ENCODE measurements around the gene CD28. TPM values are rescaled to one million over a fixed set of nuclear protein-coding genes. Genes with fewer than 3 reads are reported as not detected.

CD28 gene
- total and polyA plus RNA-seq, 2 experiments from 2014 or later: not detected

DNA sequence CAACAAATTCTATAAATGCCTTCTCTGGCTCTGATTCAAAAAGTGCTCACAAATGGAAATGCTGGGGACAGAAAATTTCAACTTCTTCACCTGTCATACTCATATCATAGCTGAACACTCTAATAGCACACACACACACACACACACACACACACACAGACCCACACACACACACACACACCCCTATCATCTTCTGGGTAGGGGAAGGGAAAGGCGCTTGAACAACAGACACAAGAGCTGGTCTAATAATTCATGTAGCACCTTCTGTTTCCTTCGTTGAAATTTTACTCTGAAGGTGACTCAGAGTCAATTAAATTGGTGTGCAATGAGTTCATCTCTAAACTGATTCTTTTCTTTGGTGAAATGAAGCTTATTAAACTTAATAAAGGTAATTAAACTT lies 32.9 kb downstream of the CD28 start:
- Histone ChIP-seq H3K27me3 (no peaks in the 10 kb centered on the region), H3K4me3 (no peak overlapping the region), H3K4me1 (ENCODE audit: low read depth) (peaks cover 7% of the 10 kb centered on the region), H3K27ac (no peak overlapping the region), H3K36me3 (no peaks in the 10 kb centered on the region), H3K9me3 (ENCODE audit: low read depth) (no peaks in the 10 kb centered on the region)
- no peak for DNase-seq (ENCODE audit: low read depth in 1 of 2, low spot score in 1 of 2)
- no peak for TF ChIP-seq CTCF (IDR thresholded peaks at IDR 0.05; ENCODE audit: low read depth, low read length)

DNA sequence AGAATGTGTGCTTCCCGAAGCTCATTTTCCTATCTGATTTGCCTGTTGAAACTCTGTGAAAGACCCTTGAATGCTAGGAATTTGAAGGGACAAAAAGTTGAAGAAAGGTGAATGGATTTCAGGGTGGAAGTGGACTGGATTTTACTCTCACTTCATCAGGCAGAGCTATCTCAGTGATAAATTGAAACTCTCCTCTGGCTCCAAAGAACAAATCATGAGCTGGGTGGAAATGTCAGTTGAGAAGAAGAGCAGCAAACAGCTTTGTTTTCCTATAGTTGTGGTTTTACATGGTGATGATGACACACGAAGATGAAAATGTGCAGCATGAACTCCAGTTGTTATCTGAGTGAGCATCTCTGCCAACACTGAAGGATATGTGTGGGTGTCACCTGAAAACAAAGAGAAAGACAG lies 34.4 kb downstream of the CD28 start:
- H3K4me3 ChIP-seq: no peak overlapping the region
- H3K4me1 ChIP-seq (ENCODE audit: low read depth): peaks cover 7% of the 10 kb centered on the region
- no peak for DNase-seq (ENCODE audit: low read depth in 1 of 2, low spot score in 1 of 2)
- peak overlapping the region; percentile 12 for H3K27ac ChIP-seq
- no peaks in the 10 kb centered on the region for H3K27me3 ChIP-seq
- TF ChIP-seq CTCF (IDR thresholded peaks at IDR 0.05; ENCODE audit: low read depth, low read length): no peak
- no peaks in the 10 kb centered on the region for H3K36me3 ChIP-seq
- H3K9me3 ChIP-seq (ENCODE audit: low read depth): no peaks in the 10 kb centered on the region

DNA sequence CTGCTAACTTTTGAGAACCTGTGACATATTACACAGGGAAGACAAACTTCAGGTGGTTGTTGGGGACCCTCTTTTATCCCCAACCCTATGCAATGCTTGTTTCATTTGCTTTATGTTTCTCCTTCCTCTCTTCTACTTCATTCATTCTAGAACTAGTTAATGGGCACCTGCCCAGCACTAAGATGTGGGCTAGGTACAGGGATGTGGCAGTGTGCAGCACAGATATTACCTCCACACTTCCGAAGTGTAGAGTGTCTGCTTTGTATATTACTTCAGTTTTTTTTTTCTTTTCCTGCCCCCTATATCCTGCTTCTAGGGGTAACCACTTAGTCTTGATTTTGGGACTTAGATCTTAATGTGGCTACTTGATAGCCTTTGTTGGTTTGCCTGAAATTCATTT lies 35.1 kb downstream of the CD28 start:
- DNase-seq (ENCODE audit: low read depth in 1 of 2, low spot score in 1 of 2): no peak
- no peaks in the 10 kb centered on the region for H3K36me3 ChIP-seq
- H3K27me3 ChIP-seq: no peaks in the 10 kb centered on the region
- H3K4me3 ChIP-seq: no peak overlapping the region
- H3K9me3 ChIP-seq (ENCODE audit: low read depth): no peaks in the 10 kb centered on the region
- H3K4me1 ChIP-seq (ENCODE audit: low read depth): peaks cover 7% of the 10 kb centered on the region
- H3K27ac ChIP-seq: no peak overlapping the region
- no peak for TF ChIP-seq CTCF (IDR thresholded peaks at IDR 0.05; ENCODE audit: low read depth, low read length)

DNA sequence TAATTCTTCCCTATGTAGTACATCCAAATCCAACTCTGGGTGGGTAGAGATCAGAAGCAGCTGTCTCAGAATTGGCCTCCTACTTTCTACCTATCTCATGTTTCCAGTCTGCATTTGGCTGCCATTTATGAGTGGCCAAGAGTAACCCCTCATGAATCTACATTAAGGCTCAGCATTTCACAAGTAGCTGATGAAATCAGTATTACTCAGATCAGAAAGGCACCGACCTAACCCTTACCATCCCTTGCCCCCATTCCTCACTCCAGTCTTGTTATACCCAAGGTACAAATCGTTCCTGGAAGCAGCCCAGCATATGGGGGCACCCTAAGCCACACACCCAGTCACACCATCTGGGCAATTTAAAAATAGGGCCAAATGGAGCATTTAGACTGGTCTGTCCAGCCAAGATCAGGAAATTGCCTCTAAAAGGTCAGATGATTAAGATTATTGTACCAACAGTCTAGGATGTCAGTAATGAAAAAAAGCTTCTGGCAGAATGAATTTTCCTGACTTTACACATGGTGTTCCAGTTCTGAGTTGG lies 37.1 kb downstream of the CD28 start:
- no peak for TF ChIP-seq CTCF (IDR thresholded peaks at IDR 0.05; ENCODE audit: low read depth, low read length)
- no peaks in the 10 kb centered on the region for H3K27me3 ChIP-seq
- no peaks in the 10 kb centered on the region for H3K36me3 ChIP-seq
- DNase-seq (ENCODE audit: low read depth in 1 of 2, low spot score in 1 of 2): peak in 1 of 2 donors; percentile 57
- H3K4me3 ChIP-seq: no peak overlapping the region
- no peak overlapping the region for H3K27ac ChIP-seq
- H3K4me1 ChIP-seq (ENCODE audit: low read depth): peaks cover 7% of the 10 kb centered on the region
- no peaks in the 10 kb centered on the region for H3K9me3 ChIP-seq (ENCODE audit: low read depth)

GRCh38 chr2:203744091-203744490 lies 37.7 kb downstream of the CD28 start:
- Histone ChIP-seq H3K27me3 (no peaks in the 10 kb centered on the region), H3K27ac (no peak overlapping the region), H3K4me1 (ENCODE audit: low read depth) (peaks cover 7% of the 10 kb centered on the region), H3K36me3 (no peaks in the 10 kb centered on the region), H3K4me3 (no peak overlapping the region), H3K9me3 (ENCODE audit: low read depth) (no peaks in the 10 kb centered on the region)
- no peak for TF ChIP-seq CTCF (IDR thresholded peaks at IDR 0.05; ENCODE audit: low read depth, low read length)
- no peak for DNase-seq (ENCODE audit: low read depth in 1 of 2, low spot score in 1 of 2)

DNA sequence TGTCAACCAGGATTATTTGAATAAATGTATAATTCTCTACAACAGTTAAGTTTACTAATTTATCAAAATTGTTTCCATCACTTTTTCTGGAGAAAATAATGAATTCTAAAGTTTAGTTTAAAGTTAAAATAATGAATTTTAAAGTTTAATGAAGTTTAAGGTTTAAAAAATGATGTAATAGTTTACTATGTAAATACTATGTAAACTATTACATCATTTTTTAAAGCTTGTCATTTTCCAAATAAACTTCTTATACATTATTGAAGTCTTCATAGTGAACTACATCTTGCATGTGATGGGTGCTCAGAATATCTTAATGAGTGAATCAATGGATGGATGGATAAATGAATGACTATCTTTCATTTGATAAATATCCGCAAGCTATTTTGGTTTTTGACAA lies 38.8 kb downstream of the CD28 start:
- no peaks in the 10 kb centered on the region for H3K36me3 ChIP-seq
- H3K27me3 ChIP-seq: no peaks in the 10 kb centered on the region
- H3K27ac ChIP-seq: no peak overlapping the region
- peaks cover 7% of the 10 kb centered on the region for H3K4me1 ChIP-seq (ENCODE audit: low read depth)
- TF ChIP-seq CTCF (IDR thresholded peaks at IDR 0.05; ENCODE audit: low read depth, low read length): no peak
- no peaks in the 10 kb centered on the region for H3K9me3 ChIP-seq (ENCODE audit: low read depth)
- H3K4me3 ChIP-seq: no peak overlapping the region
- no peak for DNase-seq (ENCODE audit: low read depth in 1 of 2, low spot score in 1 of 2)
